ENCODE data around the gene GSTM3. TPM values are rescaled to one million over a fixed set of nuclear protein-coding genes. Genes with fewer than 3 reads are reported as not detected.

The GSTM3 gene
- total and polyA plus RNA-seq, 2 of the 13 experiments (the other 11 are each of a cell fraction or from before 2014, with no cell fraction given), result 127 to 142 TPM

- TF ChIP-seq RERE (CRISPR knock-in tag; IDR thresholded peaks at IDR 0.05; ENCODE audit: low read depth), result no peak; the same call in 1 of the 2 replicates
- TF ChIP-seq ZNF558 (CRISPR knock-in tag; IDR thresholded peaks at IDR 0.05; ENCODE audit: borderline replicate concordance), result no peak
- TF ChIP-seq ZNF646 (CRISPR knock-in tag; IDR thresholded peaks at IDR 0.05), result no peak
- no peak for TF ChIP-seq CENPBD1 (CRISPR knock-in tag; IDR thresholded peaks at IDR 0.05; ENCODE audit: borderline replicate concordance, low read depth)
- no peak for TF ChIP-seq NFYB (CRISPR knock-in tag; IDR thresholded peaks at IDR 0.05)
- peak; percentile 57; the same call in 1 of the 2 replicates for TF ChIP-seq IKZF5 (CRISPR knock-in tag; IDR thresholded peaks at IDR 0.05)
- no peak for TF ChIP-seq KDM3A (CRISPR knock-in tag; IDR thresholded peaks at IDR 0.05; ENCODE audit: low read depth)
- TF ChIP-seq ZNF235 (CRISPR knock-in tag; IDR thresholded peaks at IDR 0.05; ENCODE audit: borderline replicate concordance), result no peak
- no peak for TF ChIP-seq PREB (CRISPR knock-in tag; IDR thresholded peaks at IDR 0.05)
- no peak for TF ChIP-seq ZNF598 (CRISPR knock-in tag; IDR thresholded peaks at IDR 0.05; ENCODE audit: borderline replicate concordance)
- no peak; the same call in 1 of the 2 replicates for TF ChIP-seq ZC3H13 (CRISPR knock-in tag; IDR thresholded peaks at IDR 0.05)
- peak; percentile 87; the same call in 1 of the 2 replicates for TF ChIP-seq ZNF546 (CRISPR knock-in tag; conservative IDR thresholded peaks at IDR 0.05)
- 0 out of 2 replicates have a peak, but pooled peaks have one; percentile 58 for TF ChIP-seq ZNF564 (CRISPR knock-in tag; IDR thresholded peaks at IDR 0.05)
Observed at GRCh38 chr1:109739738-109740614, 862 bp downstream of the GSTM3 start (continued).

Measured in HepG2 (cell line).